HepG2 (cell line): ENCODE results near the gene ITGA6.

Experiments
- ARHGAP35 ChIP-seq: sonication (generic); formaldehyde crosslinking; IDR thresholded peaks from 2 replicates; pipeline ENCODE4 v1.9.0; 2022; ENCODE audit warnings: mild to moderate bottlenecking, inconsistent platforms, moderate library complexity, missing genetic modification reagents, borderline replicate concordance
- CBX1 ChIP-seq: IDR thresholded peaks from one replicate; pipeline ENCODE4 v1.6.1; 2016; ENCODE audit warnings: antibody characterized with exemption, low read depth
- CENPX ChIP-seq: sonication (generic); formaldehyde crosslinking; IDR thresholded peaks from 2 replicates; pipeline ENCODE4 v1.9.0; 2021; ENCODE audit warnings: mild to moderate bottlenecking, missing genetic modification reagents, moderate library complexity
- CTCF ChIP-seq: sonication (generic); formaldehyde crosslinking; IDR thresholded peaks from 2 replicates; pipeline ENCODE4 v1.5.0; 2020; ENCODE audit warnings: mild to moderate bottlenecking, missing genetic modification reagents, moderate library complexity
- NCOR1 ChIP-seq: fragments of 200-600 bp; sonication (generic); IDR thresholded peaks from 2 replicates; pipeline ENCODE4 v1.7.0; 2017; ENCODE audit warnings: antibody characterized with exemption, low read length, borderline replicate concordance
- NFATC3 ChIP-seq: sonication (generic); formaldehyde crosslinking; IDR thresholded peaks from 2 replicates; pipeline ENCODE4 v1.5.1; 2020; ENCODE audit warnings: mild to moderate bottlenecking, missing genetic modification reagents
- NFRKB ChIP-seq: fragments of 450-650 bp; IDR thresholded peaks from 2 replicates; pipeline ENCODE4 v1.6.1; 2017
- TBX2 ChIP-seq: sonication (generic); formaldehyde crosslinking; IDR thresholded peaks from 2 replicates; pipeline ENCODE4 v1.5.0; 2020; ENCODE audit warnings: missing genetic modification reagents, mild to moderate bottlenecking, borderline replicate concordance
- THRA ChIP-seq: sonication (generic); formaldehyde crosslinking; IDR thresholded peaks from 2 replicates; pipeline ENCODE4 v1.4.0; 2020; ENCODE audit warnings: missing genetic modification reagents, borderline replicate concordance
- ZIK1 ChIP-seq: sonication (generic); formaldehyde crosslinking; IDR thresholded peaks from 2 replicates; pipeline ENCODE4 v1.5.0; 2020; ENCODE audit warnings: mild to moderate bottlenecking, low read depth, missing genetic modification reagents, borderline replicate concordance
- ZNF430 ChIP-seq: sonication (generic); formaldehyde crosslinking; IDR thresholded peaks from 2 replicates; pipeline ENCODE4 v1.9.0; 2021; ENCODE audit warnings: mild to moderate bottlenecking, missing genetic modification reagents
- ZNF503 ChIP-seq: sonication (generic); formaldehyde crosslinking; IDR thresholded peaks from 2 replicates; pipeline ENCODE4 v1.4.0; 2020; ENCODE audit warnings: missing genetic modification reagents
- ZNF883 ChIP-seq: sonication (generic); formaldehyde crosslinking; IDR thresholded peaks from 2 replicates; pipeline ENCODE4 v1.5.1; 2020; ENCODE audit warnings: mild to moderate bottlenecking, missing genetic modification reagents; ENCODE audit errors: not compliant biosample characterization

GRCh38 chr2:172462373-172462848 is 35.0 kb downstream of the ITGA6 start:
- no peak for TF ChIP-seq TBX2 (CRISPR knock-in tag)
- TF ChIP-seq CTCF (CRISPR knock-in tag): no peak
- no peak for TF ChIP-seq ZNF883 (CRISPR knock-in tag)
- TF ChIP-seq NFATC3 (CRISPR knock-in tag): no peak
- no peak for TF ChIP-seq NFRKB
- no peak for TF ChIP-seq ZNF430 (CRISPR knock-in tag)
- TF ChIP-seq ARHGAP35 (CRISPR knock-in tag): no peak; the same call in 1 of the 2 replicates
- TF ChIP-seq CBX1: no peak
- TF ChIP-seq NCOR1: no peak
- no peak for TF ChIP-seq THRA (CRISPR knock-in tag)
- no peak for TF ChIP-seq ZIK1
- TF ChIP-seq CENPX (CRISPR knock-in tag): no peak
- no peak for TF ChIP-seq ZNF503 (CRISPR knock-in tag)
